ENCODE measurements around the gene RGS9. TPM values are rescaled to one million over a fixed set of nuclear protein-coding genes. Genes with fewer than 3 reads are reported as not detected.
"Not testable (repeated sequence)": the region's sequence is repeated elsewhere in the genome, so short reads cannot be mapped to it uniquely, and the experiment has no call there.

The RGS9 gene
- total RNA-seq, 1 experiment from 2014 or later, result 0.49 TPM

- no TSS peak for BruUV-seq (replicated peaks)
- no peak for DNase-seq (ENCODE audit: unreplicated experiment)
- Mint-ChIP-seq H3K4me3 (ENCODE audit: unreplicated experiment) (no peak overlapping the region), H3K9me3 (ENCODE audit: unreplicated experiment) (no peaks in the 10 kb centered on the region), H3K27ac (ENCODE audit: low read depth, unreplicated experiment) (no peak overlapping the region), H3K4me1 (ENCODE audit: insufficient read depth, unreplicated experiment) (peaks cover 6% of the 10 kb centered on the region), H3K36me3 (ENCODE audit: insufficient read depth, unreplicated experiment) (no peaks in the 10 kb centered on the region), H3K27me3 (ENCODE audit: insufficient read depth, unreplicated experiment) (no peaks in the 10 kb centered on the region)
- POLR2A ChIA-PET, result no interaction called here
- CTCF ChIA-PET, result interaction anchor here (0.7 kb wide), 1 partner anchor 15 kb away, joined by 3 read pairs; no protein-coding TSS in a partner anchor
- intact Hi-C loops (cut with micrococcal nuclease), result no loop called here
- TF ChIP-seq, protein P1, sequence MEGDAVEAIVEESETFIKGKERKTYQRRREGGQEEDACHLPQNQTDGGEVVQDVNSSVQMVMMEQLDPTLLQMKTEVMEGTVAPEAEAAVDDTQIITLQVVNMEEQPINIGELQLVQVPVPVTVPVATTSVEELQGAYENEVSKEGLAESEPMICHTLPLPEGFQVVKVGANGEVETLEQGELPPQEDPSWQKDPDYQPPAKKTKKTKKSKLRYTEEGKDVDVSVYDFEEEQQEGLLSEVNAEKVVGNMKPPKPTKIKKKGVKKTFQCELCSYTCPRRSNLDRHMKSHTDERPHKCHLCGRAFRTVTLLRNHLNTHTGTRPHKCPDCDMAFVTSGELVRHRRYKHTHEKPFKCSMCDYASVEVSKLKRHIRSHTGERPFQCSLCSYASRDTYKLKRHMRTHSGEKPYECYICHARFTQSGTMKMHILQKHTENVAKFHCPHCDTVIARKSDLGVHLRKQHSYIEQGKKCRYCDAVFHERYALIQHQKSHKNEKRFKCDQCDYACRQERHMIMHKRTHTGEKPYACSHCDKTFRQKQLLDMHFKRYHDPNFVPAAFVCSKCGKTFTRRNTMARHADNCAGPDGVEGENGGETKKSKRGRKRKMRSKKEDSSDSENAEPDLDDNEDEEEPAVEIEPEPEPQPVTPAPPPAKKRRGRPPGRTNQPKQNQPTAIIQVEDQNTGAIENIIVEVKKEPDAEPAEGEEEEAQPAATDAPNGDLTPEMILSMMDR (IDR thresholded peaks at IDR 0.05; ENCODE audit: unreplicated experiment), result no peak
Observed at GRCh38 chr17:65093930-65094329, 43.2 kb upstream of the RGS9 start.

GRCh38 chr17:65095465-65095864 is 41.7 kb upstream of the RGS9 start:
- ChIA-PET CTCF (interaction anchor here (0.6 to 1.4 kb wide), 4 partner anchors 31 to 493 kb away, joined by 3 to 7 read pairs (median 3); no protein-coding TSS in a partner anchor), POLR2A (interaction anchor here (0.6 to 2.4 kb wide), 8 partner anchors 11 to 120 kb away, joined by 3 to 6 read pairs (median 3); no protein-coding TSS in a partner anchor)
- TF ChIP-seq, protein P1 (IDR thresholded peaks at IDR 0.05; ENCODE audit: unreplicated experiment), result no peak
- Mint-ChIP-seq H3K27me3 (ENCODE audit: insufficient read depth, unreplicated experiment) (no peaks in the 10 kb centered on the region), H3K4me1 (ENCODE audit: insufficient read depth, unreplicated experiment) (peaks cover 12% of the 10 kb centered on the region), H3K9me3 (ENCODE audit: unreplicated experiment) (no peaks in the 10 kb centered on the region), H3K4me3 (ENCODE audit: unreplicated experiment) (no peak overlapping the region), H3K36me3 (ENCODE audit: insufficient read depth, unreplicated experiment) (no peaks in the 10 kb centered on the region), H3K27ac (ENCODE audit: low read depth, unreplicated experiment) (no peak overlapping the region)
- DNase-seq (ENCODE audit: unreplicated experiment), result no peak
- intact Hi-C loops (cut with micrococcal nuclease), result no loop called here
- BruUV-seq (replicated peaks), result no TSS peak

DNA sequence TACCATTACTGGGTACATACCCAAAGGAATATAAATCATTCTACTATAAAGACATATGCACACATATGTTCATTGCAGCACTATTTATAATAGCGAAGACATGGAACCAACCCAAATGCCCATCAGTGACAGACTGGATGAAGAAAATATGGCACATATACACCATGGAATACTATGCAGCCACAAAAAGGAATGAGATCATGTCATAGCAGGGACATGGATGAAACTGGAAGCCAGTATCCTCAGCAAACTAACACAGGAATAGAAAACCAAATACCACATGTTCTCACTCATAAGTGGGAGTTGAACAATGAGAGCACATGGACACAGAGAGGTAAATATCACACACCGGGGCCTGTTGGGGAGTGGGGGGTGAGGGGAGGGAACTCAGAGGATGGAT is 40.8 kb upstream of the RGS9 start:
- intact Hi-C loops (cut with micrococcal nuclease); H3K9me3 Mint-ChIP-seq (ENCODE audit: unreplicated experiment); DNase-seq (ENCODE audit: unreplicated experiment); H3K27me3 Mint-ChIP-seq (ENCODE audit: insufficient read depth, unreplicated experiment); H3K27ac Mint-ChIP-seq (ENCODE audit: low read depth, unreplicated experiment); BruUV-seq (replicated peaks); H3K4me3 Mint-ChIP-seq (ENCODE audit: unreplicated experiment); H3K36me3 Mint-ChIP-seq (ENCODE audit: insufficient read depth, unreplicated experiment): not testable (repeated sequence)
- POLR2A ChIA-PET, result interaction anchor here (1.4 to 12.4 kb wide), 3 partner anchors 10 to 36 kb away, joined by 3 to 256 read pairs (median 6); partner anchors contain the start of gene GNA13
- CTCF ChIA-PET, result interaction anchor here (1.4 kb wide), 1 partner anchor 33 kb away, joined by 7 read pairs; no protein-coding TSS in a partner anchor
- peaks cover 12% of the 10 kb centered on the region for H3K4me1 Mint-ChIP-seq (ENCODE audit: insufficient read depth, unreplicated experiment)

GRCh38 chr17:65097110-65097509 is 40.1 kb upstream of the RGS9 start:
- Mint-ChIP-seq H3K9me3 (ENCODE audit: unreplicated experiment) (no peaks in the 10 kb centered on the region), H3K36me3 (ENCODE audit: insufficient read depth, unreplicated experiment) (no peaks in the 10 kb centered on the region), H3K27me3 (ENCODE audit: insufficient read depth, unreplicated experiment) (no peaks in the 10 kb centered on the region), H3K27ac (ENCODE audit: low read depth, unreplicated experiment) (no peak overlapping the region), H3K4me1 (ENCODE audit: insufficient read depth, unreplicated experiment) (peaks cover 12% of the 10 kb centered on the region), H3K4me3 (ENCODE audit: unreplicated experiment) (no peak overlapping the region)
- intact Hi-C loops (cut with micrococcal nuclease), result no loop called here
- BruUV-seq (replicated peaks), result no TSS peak
- TF ChIP-seq, protein P1 (IDR thresholded peaks at IDR 0.05; ENCODE audit: unreplicated experiment), result no peak
- ChIA-PET POLR2A (interaction anchor here (2.4 to 12.4 kb wide), 2 partner anchors 9 to 37 kb away, joined by 6 to 256 read pairs; partner anchors contain the start of gene GNA13), CTCF (no interaction called here)
- DNase-seq (ENCODE audit: unreplicated experiment), result no peak
